Gastroesophageal sphincter (tissue), 4 donors: ENCODE results near the gene MAP3K14. TPM values are rescaled to one million over a fixed set of nuclear protein-coding genes. Genes with fewer than 3 reads are reported as not detected.
"Not testable (repeated sequence)": the region's sequence is repeated elsewhere in the genome, so short reads cannot be mapped to it uniquely, and the experiment has no call there.

Source experiments
- ATAC-seq: fragments of 150-250 bp; one replicate; pipeline ENCODE4 v1.9.1; 2016; ENCODE audit warnings: mild to moderate bottlenecking, moderate library complexity
- H3K27ac ChIP-seq, 4 donors: fragments of 200-600 bp; sonication (generic) in 3 of 4; 1 replicate in 3 of 4; 2 replicates in 1 of 4; pipeline ENCODE4 v1.5.1; 2016 to 2019
- H3K27me3 ChIP-seq: fragments of 200-600 bp; sonication (generic); one replicate; pipeline ENCODE4 v1.5.1; 2019
- H3K36me3 ChIP-seq, 2 donors: fragments of 200-600 bp; sonication (generic); one replicate each; pipeline ENCODE4 v1.5.1; 2019; ENCODE audit warnings: control low read depth in 1 of 2
- H3K4me1 ChIP-seq, 3 donors: fragments of 200-600 bp; sonication (generic); 1 replicate in 2 of 3; 2 replicates in 1 of 3; pipeline ENCODE4 v1.5.1; 2016 to 2019; ENCODE audit warnings: control low read depth in 2 of 3
- H3K4me3 ChIP-seq, 2 donors: fragments of 200-600 bp; sonication (generic); one replicate each; pipeline ENCODE4 v1.5.1; 2019; ENCODE audit warnings: mild to moderate bottlenecking in 1 of 2, moderate library complexity in 1 of 2
- H3K9me3 ChIP-seq, 3 donors: fragments of 200-600 bp; sonication (generic); one replicate each; pipeline ENCODE4 v1.5.1; 2017 to 2019; ENCODE audit warnings: control low read depth in 2 of 3
- CTCF ChIP-seq, 4 experiments: fragments of 200-600 bp in 2 of 4; fragments of 450-650 bp in 2 of 4; sonication (generic) in 1 of 4; IDR thresholded peaks; one replicate each; pipeline ENCODE4 v1.5.1; 2017 to 2019; ENCODE audit warnings: antibody characterized with exemption in 4 of 4, mild to moderate bottlenecking in 2 of 4, moderate library complexity in 2 of 4
- EP300 ChIP-seq: sonication (generic); formaldehyde crosslinking; IDR thresholded peaks from one replicate; pipeline ENCODE4 v1.6.1; 2017; ENCODE audit warnings: antibody characterized with exemption, mild to moderate bottlenecking
- POLR2A ChIP-seq, 2 donors: fragments of 450-650 bp; IDR thresholded peaks; one replicate each; pipeline ENCODE4 v1.6.1; 2017; ENCODE audit warnings: antibody characterized with exemption in 2 of 2, mild to moderate bottlenecking in 2 of 2, moderate library complexity in 1 of 2
- POLR2AphosphoS5 ChIP-seq: sonication (generic); formaldehyde crosslinking; IDR thresholded peaks from one replicate; pipeline ENCODE4 v1.6.1; 2017; ENCODE audit warnings: antibody characterized with exemption
- WGBS, 2 donors: methylation state at CpG; one replicate each; pipeline ENCODE4 v1.1.5; 2018; ENCODE audit warnings: low coverage in 1 of 2; 5-methylcytosine and 5-hydroxymethylcytosine counted together
- total RNA-seq, 4 donors: library from RNA; depleted of rRNA; stranded (reverse); fragments of >200 nt; gene quantifications; one replicate each; pipeline ENCODE4 v1.1.0, GENCODE V29; 2016

The MAP3K14 gene
- total RNA-seq, 4 donors from 2014 or later, result 8.5 to 17.5 (median 13.5) TPM

- no peak overlapping the region for H3K27ac ChIP-seq
- no peak for ATAC-seq
- TF ChIP-seq POLR2A (IDR thresholded peaks at IDR 0.05), result no peak
- no peak for TF ChIP-seq CTCF (IDR thresholded peaks at IDR 0.05)
- no peak for TF ChIP-seq EP300
- no peaks in the 10 kb centered on the region for H3K4me1 ChIP-seq
- WGBS, 2 donors, result 94% methylated on average over 7 of the region's 8 CpGs; no CpG with 5 or more reads in 1 of the 2 donors
- no peaks in the 10 kb centered on the region for H3K36me3 ChIP-seq
- H3K4me3 ChIP-seq, result no peak overlapping the region
- no peaks in the 10 kb centered on the region for H3K9me3 ChIP-seq
- H3K27me3 ChIP-seq, result no peaks in the 10 kb centered on the region
These were observed 61.5 kb downstream of the MAP3K14 start for GRCh38 chr17:45255358-45255757.

GRCh38 chr17:45253879-45254278, 62.9 kb downstream of the MAP3K14 start:
- no peaks in the 10 kb centered on the region for H3K9me3 ChIP-seq
- H3K27ac ChIP-seq, result no peak overlapping the region
- H3K4me3 ChIP-seq, result no peak overlapping the region
- WGBS, 2 donors, result 100% methylated on average over 3 of the region's 4 CpGs; no CpG with 5 or more reads in 1 of the 2 donors
- no peaks in the 10 kb centered on the region for H3K36me3 ChIP-seq
- no peaks in the 10 kb centered on the region for H3K4me1 ChIP-seq
- TF ChIP-seq EP300, result no peak
- TF ChIP-seq POLR2A (IDR thresholded peaks at IDR 0.05), result no peak
- TF ChIP-seq POLR2AphosphoS5, result no peak
- TF ChIP-seq CTCF (IDR thresholded peaks at IDR 0.05), result no peak
- ATAC-seq, result no peak
- H3K27me3 ChIP-seq, result no peaks in the 10 kb centered on the region

- not testable (repeated sequence) for H3K4me3 ChIP-seq
- WGBS, 2 donors, result 76 to 96% methylated on average over 5 to 6 of the region's 7 CpGs
These were observed 63.6 kb downstream of the MAP3K14 start for GRCh38 chr17:45253237-45253636.

GRCh38 chr17:45251931-45252330, 64.9 kb downstream of the MAP3K14 start:
- H3K27ac ChIP-seq, result no peak overlapping the region
- WGBS, 2 donors, result 61 to 68% methylated on average over 6 to 7 of the region's 7 CpGs
- ATAC-seq, result no peak

More at GRCh38 chr17:45253237-45253636, 63.6 kb downstream of the MAP3K14 start:
- H3K4me1 ChIP-seq, H3K27ac ChIP-seq, H3K27me3 ChIP-seq, H3K36me3 ChIP-seq, H3K9me3 ChIP-seq, ATAC-seq: not testable (repeated sequence)

GRCh38 chr17:45248132-45248957, 68.5 kb downstream of the MAP3K14 start:
- TF ChIP-seq CTCF (IDR thresholded peaks at IDR 0.05), result no peak
- H3K4me3 ChIP-seq, result peak overlapping the region; percentile 41 to 66
- no peaks in the 10 kb centered on the region for H3K9me3 ChIP-seq
- H3K27ac ChIP-seq, result peak overlapping the region in 3 of 4 donors; percentile 65 to 76 (median 69)
- WGBS, 2 donors, result 80% methylated on average over 1 of the region's 39 CpGs; no CpG with 5 or more reads in 1 of the 2 donors
- no peak for ATAC-seq
- peaks cover 0 to 22% (median 9%) of the 10 kb centered on the region in 3 donors for H3K4me1 ChIP-seq
- peaks cover 0 to 28% of the 10 kb centered on the region in 2 donors for H3K36me3 ChIP-seq
- H3K27me3 ChIP-seq, result no peaks in the 10 kb centered on the region

More at GRCh38 chr17:45251931-45252330, 64.9 kb downstream of the MAP3K14 start:
- no peaks in the 10 kb centered on the region for H3K27me3 ChIP-seq
- H3K36me3 ChIP-seq, result no peaks in the 10 kb centered on the region
- TF ChIP-seq EP300 (no peak), POLR2A (IDR thresholded peaks at IDR 0.05) (no peak), CTCF (IDR thresholded peaks at IDR 0.05) (no peak), POLR2AphosphoS5 (no peak)
- H3K4me1 ChIP-seq, result peaks cover 0 to 15% (median 3%) of the 10 kb centered on the region in 3 donors
- H3K9me3 ChIP-seq, result no peaks in the 10 kb centered on the region
- H3K4me3 ChIP-seq, result no peak overlapping the region
